Adrenal gland (tissue), 12 donors: Measurements from ENCODE around the gene CADM1. TPM values are rescaled to one million over a fixed set of nuclear protein-coding genes. Genes with fewer than 3 reads are reported as not detected.

Source experiments
- DNase-seq, 7 donors: peaks; one replicate each; pipeline ENCODE4 v3.0.0-alpha.2; 2019 to 2020
- H3K27ac ChIP-seq, 5 donors: fragments of 200-600 bp; sonication (generic) in 4 of 5; 1 replicate in 3 of 5; 2 replicates in 2 of 5; pipeline versions ENCODE4 v1.5.1 to v1.8.0; 2016 to 2020; ENCODE audit warnings: mild to moderate bottlenecking in 1 of 5
- H3K27me3 ChIP-seq: fragments of 200-600 bp; 2 replicates; pipeline ENCODE4 v1.8.0; 2021
- H3K36me3 ChIP-seq, 2 donors: fragments of 200-600 bp; replicated peaks in 1 of 2; 1 replicate in 1 of 2; 2 replicates in 1 of 2; pipeline versions ENCODE4 v1.5.1 to v1.8.0; 2018 to 2022
- H3K4me1 ChIP-seq, 2 donors: fragments of 200-600 bp; replicated peaks in 1 of 2; 1 replicate in 1 of 2; 2 replicates in 1 of 2; pipeline versions ENCODE4 v1.5.1 to v1.8.0; 2018 to 2021
- H3K4me3 ChIP-seq, 4 donors: fragments of 200-600 bp; sonication (generic) in 3 of 4; one replicate each; pipeline ENCODE4 v1.5.1; 2016 to 2018
- H3K9me3 ChIP-seq, 3 donors: fragments of 200-600 bp; sonication (generic) in 1 of 3; replicated peaks in 1 of 3; 1 replicate in 2 of 3; 2 replicates in 1 of 3; pipeline versions ENCODE4 v1.5.1 to v1.8.0; 2016 to 2021
- POLR2A ChIP-seq, 2 donors: fragments of 450-650 bp; IDR thresholded peaks; one replicate each; pipeline ENCODE4 v1.6.1; 2017; ENCODE audit warnings: antibody characterized with exemption in 2 of 2, mild to moderate bottlenecking in 2 of 2, moderate library complexity in 1 of 2
- WGBS, 4 donors: extraction: QIAGEN DNeasy Blood & Tissue Kit in 2 of 4; methylation state at CpG; one replicate each; pipeline versions ENCODE4 v1.1.5 to v1.1.7; 2013 to 2017; 5-methylcytosine and 5-hydroxymethylcytosine counted together
- intact Hi-C, 2 donors: fragments of 100-400 bp; cut with DNase I; formaldehyde crosslinking; loops; one replicate each; pipeline versions ENCODE4 v1.14.1 to v1.15.0; 2022 to 2023
- polyA plus RNA-seq, 3 donors: library from polyadenylated mRNA; stranded (reverse); fragments of 200-250 nt in 2 of 3; fragments of 350-450 nt in 1 of 3; fragmentation: Illumina TruSeq in 1 of 3; extraction: RNeasy Lipid Tissue Mini Kit (QIAGEN cat#74804) in 1 of 3; gene quantifications; one replicate each; pipeline ENCODE4 v1.2.3, GENCODE V29; 2013 to 2014
- total RNA-seq, 9 donors: library from RNA; depleted of rRNA in 4 of 9; stranded (reverse); fragments of >200 nt in 4 of 9; fragments of 120-200 nt in 1 of 9; fragmentation: NEBNext Ultra II Directional in 1 of 9; extraction: Animal tissue kit (Norgen Biotek cat#: 25700) in 1 of 9; gene quantifications; one replicate each; pipeline versions ENCODE4 v1.1.0 to v1.2.4, GENCODE V29; 2013 to 2023
- TF ChIP-seq, protein P1 (sequence below), 6 experiments: fragments of 450-650 bp in 4 of 6; fragments of 200-600 bp in 2 of 6; sonication (generic) in 1 of 6; IDR thresholded peaks; 1 replicate in 5 of 6; 2 replicates in 1 of 6; pipeline versions ENCODE4 v1.5.1 to v1.8.0; 2016 to 2021; ENCODE audit warnings: antibody characterized with exemption in 6 of 6, mild to moderate bottlenecking in 2 of 6, moderate library complexity in 1 of 6
- donor health status: healthy with polysubstance abuse.
- donor health status: Bipolar disorder and iron deficiency.
- donor health status: DM: yes; HTN: yes; CAD: no.
- donor health status: DM: no; HTN: no; CAD: no.
- donor health status: DM: no; HTN: no; CAD: no.
- donor health status: DM: yes; HTN: yes; CAD: no.

Gene CADM1
- total and polyA plus RNA-seq, 12 donors, result 21.6 to 256 (median 39.8) TPM

DNA sequence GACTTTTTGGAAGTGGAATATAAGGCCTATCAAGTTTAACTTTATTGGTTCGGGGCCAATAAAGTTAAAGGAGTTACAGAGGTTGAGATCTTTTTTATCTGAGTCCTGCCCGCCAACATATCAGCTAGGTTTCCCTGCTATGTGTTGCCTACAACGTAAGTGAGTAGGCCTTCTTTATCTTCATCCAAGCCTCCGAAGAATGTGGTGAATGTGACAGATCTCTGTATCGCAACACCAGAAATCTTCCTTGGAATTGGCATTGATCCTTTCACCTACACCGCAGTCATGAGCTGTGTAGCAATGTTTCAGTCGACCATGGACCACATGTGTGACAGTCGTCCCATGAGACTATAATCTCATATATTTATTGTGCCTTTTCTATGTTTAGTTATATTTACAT, 37.3 kb upstream of the CADM1 start:
- intact Hi-C loops, result no loop called here
- 88 to 95% (median 94%) methylated on average over 8 of the region's 8 CpGs for WGBS, 4 donors

DNA sequence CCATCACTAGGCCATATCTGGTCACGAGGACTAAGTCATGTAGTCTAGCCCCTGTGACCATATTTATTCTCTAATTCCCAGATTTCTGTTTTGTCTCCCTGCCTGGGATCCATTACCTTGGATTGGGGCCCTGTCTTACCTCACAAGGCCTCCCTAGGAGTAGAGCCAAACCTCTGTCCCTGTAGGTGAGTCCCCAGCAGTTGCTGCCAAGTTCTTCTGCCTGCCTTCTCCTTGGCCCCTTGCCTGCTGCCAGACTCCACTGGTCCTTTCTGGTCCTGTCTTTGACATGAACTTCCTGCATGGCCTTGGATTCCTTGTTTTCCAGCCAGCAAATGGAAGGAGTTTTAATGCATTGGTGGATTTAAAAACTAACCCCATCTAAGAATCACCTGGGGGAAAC, 35.6 kb upstream of the CADM1 start:
- intact Hi-C loops, result no loop called here
- Histone ChIP-seq H3K4me1 (no peaks in the 10 kb centered on the region), H3K27me3 (no peaks in the 10 kb centered on the region), H3K9me3 (no peaks in the 10 kb centered on the region), H3K36me3 (no peaks in the 10 kb centered on the region), H3K27ac (no peak overlapping the region), H3K4me3 (no peak overlapping the region)
- no peak for DNase-seq
- TF ChIP-seq, protein P1, sequence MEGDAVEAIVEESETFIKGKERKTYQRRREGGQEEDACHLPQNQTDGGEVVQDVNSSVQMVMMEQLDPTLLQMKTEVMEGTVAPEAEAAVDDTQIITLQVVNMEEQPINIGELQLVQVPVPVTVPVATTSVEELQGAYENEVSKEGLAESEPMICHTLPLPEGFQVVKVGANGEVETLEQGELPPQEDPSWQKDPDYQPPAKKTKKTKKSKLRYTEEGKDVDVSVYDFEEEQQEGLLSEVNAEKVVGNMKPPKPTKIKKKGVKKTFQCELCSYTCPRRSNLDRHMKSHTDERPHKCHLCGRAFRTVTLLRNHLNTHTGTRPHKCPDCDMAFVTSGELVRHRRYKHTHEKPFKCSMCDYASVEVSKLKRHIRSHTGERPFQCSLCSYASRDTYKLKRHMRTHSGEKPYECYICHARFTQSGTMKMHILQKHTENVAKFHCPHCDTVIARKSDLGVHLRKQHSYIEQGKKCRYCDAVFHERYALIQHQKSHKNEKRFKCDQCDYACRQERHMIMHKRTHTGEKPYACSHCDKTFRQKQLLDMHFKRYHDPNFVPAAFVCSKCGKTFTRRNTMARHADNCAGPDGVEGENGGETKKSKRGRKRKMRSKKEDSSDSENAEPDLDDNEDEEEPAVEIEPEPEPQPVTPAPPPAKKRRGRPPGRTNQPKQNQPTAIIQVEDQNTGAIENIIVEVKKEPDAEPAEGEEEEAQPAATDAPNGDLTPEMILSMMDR (IDR thresholded peaks at IDR 0.05), result no peak
- TF ChIP-seq POLR2A (IDR thresholded peaks at IDR 0.05), result no peak
- WGBS, 4 donors, result 84 to 97% (median 87%) methylated on average over 1 of the region's 1 CpG

More for the DNA sequence above, 37.3 kb upstream of the CADM1 start:
- Histone ChIP-seq H3K9me3 (no peaks in the 10 kb centered on the region), H3K4me3 (no peak overlapping the region), H3K27ac (no peak overlapping the region), H3K4me1 (no peaks in the 10 kb centered on the region), H3K27me3 (no peaks in the 10 kb centered on the region), H3K36me3 (no peaks in the 10 kb centered on the region)
- no peak for DNase-seq
- TF ChIP-seq, protein P1 (IDR thresholded peaks at IDR 0.05), result no peak
- no peak for TF ChIP-seq POLR2A (IDR thresholded peaks at IDR 0.05)

DNA sequence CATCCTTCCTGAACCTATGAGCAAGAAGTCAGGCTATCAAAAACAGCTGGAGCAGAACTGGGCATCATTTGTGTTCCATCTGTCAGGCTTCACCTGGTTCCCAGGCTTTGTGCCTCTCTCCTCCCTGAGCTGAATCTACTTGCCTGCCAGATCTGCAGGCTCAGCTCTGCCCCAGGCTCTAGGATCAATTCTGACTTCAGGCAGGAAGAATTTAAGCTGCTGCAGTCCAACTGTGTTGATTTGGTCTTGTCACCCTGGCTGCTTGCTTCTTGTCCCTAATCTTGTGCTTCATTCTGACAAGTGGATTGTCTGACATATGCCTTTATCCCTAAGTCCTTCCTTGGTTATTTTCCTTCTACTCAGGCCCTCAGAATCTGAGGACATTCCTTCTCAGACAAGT, 31.6 kb upstream of the CADM1 start:
- H3K27ac ChIP-seq, result no peak overlapping the region
- DNase-seq, result no peak
- no peak overlapping the region for H3K4me3 ChIP-seq
- H3K9me3 ChIP-seq, result no peaks in the 10 kb centered on the region
- H3K27me3 ChIP-seq, result no peaks in the 10 kb centered on the region
- intact Hi-C loops, result no loop called here
- TF ChIP-seq POLR2A (IDR thresholded peaks at IDR 0.05), result no peak
- TF ChIP-seq, protein P1 (IDR thresholded peaks at IDR 0.05), result no peak
- no peaks in the 10 kb centered on the region for H3K36me3 ChIP-seq
- H3K4me1 ChIP-seq, result no peaks in the 10 kb centered on the region

DNA sequence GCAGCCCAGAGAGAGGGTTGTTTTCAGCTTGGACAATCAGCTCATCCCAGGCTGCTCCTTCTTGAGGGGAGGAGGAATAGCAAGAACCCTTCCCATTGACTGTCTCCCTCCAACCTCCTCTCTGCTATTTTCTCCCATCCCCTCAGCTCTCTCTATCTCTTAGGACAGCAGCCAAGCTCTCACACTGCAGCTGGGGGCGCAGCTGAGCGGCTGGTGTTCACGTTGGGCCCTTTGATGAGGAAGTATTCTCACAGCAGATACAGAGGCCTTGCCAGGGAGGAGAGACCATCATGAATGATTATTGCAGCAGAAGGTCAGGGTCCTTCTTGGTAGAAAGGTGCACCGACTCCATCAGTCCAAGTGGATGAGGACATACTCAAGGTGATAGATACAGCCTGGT, 26.5 kb upstream of the CADM1 start:
- TF ChIP-seq, protein P1 (IDR thresholded peaks at IDR 0.05), result no peak
- TF ChIP-seq POLR2A (IDR thresholded peaks at IDR 0.05), result no peak
- H3K27ac ChIP-seq, result no peak overlapping the region
- H3K27me3 ChIP-seq, result no peaks in the 10 kb centered on the region
- H3K4me1 ChIP-seq, result no peaks in the 10 kb centered on the region
- DNase-seq, result no peak
- 49 to 69% (median 56%) methylated on average over 4 of the region's 4 CpGs for WGBS, 4 donors
- intact Hi-C loops, result no loop called here
- no peak overlapping the region for H3K4me3 ChIP-seq
- H3K9me3 ChIP-seq, result no peaks in the 10 kb centered on the region
- no peaks in the 10 kb centered on the region for H3K36me3 ChIP-seq
